IMR-90 (cell line): ENCODE data around the gene S1PR2. TPM values are rescaled to one million over a fixed set of nuclear protein-coding genes. Genes with fewer than 3 reads are reported as not detected.

ENCODE experiments used
- ATAC-seq: fragments of 200-7000 bp; cut with Tn5 transposase; 2 replicates; pipeline ENCODE4 v1.9.1; 2020; ENCODE audit warnings: low read depth, mild to moderate bottlenecking, moderate library complexity
- BruUV-seq: library from RNA; stranded (reverse); fragments of 400-500 nt; replicated peaks from 2 replicates; lab custom pipeline; 2021; lab: Mats Ljungman, UMichigan
- CTCF ChIA-PET: fragments of 300-600 bp; formaldehyde crosslinking; extraction: SDS; loops from one replicate; lab custom pipeline; 2021; ENCODE audit warnings: antibody characterized with exemption; lab: Yijun Ruan, JAX
- POLR2A ChIA-PET: fragments of 300-600 bp; sonication (Branson Sonifier 250); formaldehyde crosslinking; loops from one replicate; lab custom pipeline; 2022; ENCODE audit warnings: antibody characterized with exemption; ENCODE audit not compliant: unreplicated experiment; lab: Charles Lee
- DNase-seq: peaks from one replicate; pipeline ENCODE4 v3.0.0; 2013
- H2AFZ ChIP-seq: replicated peaks from 2 replicates; pipeline ENCODE3; 2013; ENCODE audit warnings: low read length, mild to moderate bottlenecking; ENCODE audit not compliant: poor library complexity
- H2AK5ac ChIP-seq: 2 replicates; pipeline ENCODE4 v1.6.1; 2013; ENCODE audit warnings: low read depth, low read length, inconsistent platforms
- H2AK9ac ChIP-seq: replicated peaks from 2 replicates; pipeline ENCODE3; 2013; ENCODE audit warnings: mild to moderate bottlenecking, low read depth, low read length, moderate library complexity; ENCODE audit not compliant: poor library complexity
- H2BK120ac ChIP-seq: 2 replicates; pipeline ENCODE4 v1.6.1; 2013; ENCODE audit warnings: low read depth, low read length, inconsistent platforms
- H2BK15ac ChIP-seq: 3 replicates; pipeline ENCODE4 v1.6.1; 2013; ENCODE audit warnings: low read depth, low read length, inconsistent platforms
- H2BK20ac ChIP-seq: 2 replicates; pipeline ENCODE4 v1.6.1; 2013; ENCODE audit warnings: low read depth, mild to moderate bottlenecking, inconsistent platforms, low read length, moderate library complexity
- H2BK5ac ChIP-seq: 2 replicates; pipeline ENCODE4 v1.6.1; 2013; ENCODE audit warnings: mild to moderate bottlenecking, low read depth, low read length, inconsistent platforms; ENCODE audit not compliant: poor library complexity, severe bottlenecking
- H3K14ac ChIP-seq: replicated peaks from 2 replicates; pipeline ENCODE4 v1.6.1; 2013; ENCODE audit warnings: low read depth, low read length, inconsistent platforms
- H3K18ac ChIP-seq: 2 replicates; pipeline ENCODE4 v1.6.1; 2013; ENCODE audit warnings: low read depth, low read length, control low read depth
- H3K23ac ChIP-seq: 2 replicates; pipeline ENCODE4 v1.6.1; 2013; ENCODE audit warnings: low read depth, low read length, inconsistent platforms
- H3K27ac ChIP-seq: 2 replicates; pipeline ENCODE4 v1.5.1; 2013; ENCODE audit warnings: mild to moderate bottlenecking, control low read depth, low read length; ENCODE audit not compliant: insufficient read depth
- H3K27me3 ChIP-seq: 2 replicates; pipeline ENCODE4 v1.6.1; 2013; ENCODE audit warnings: low read length; ENCODE audit not compliant: control insufficient read depth, insufficient read depth
- H3K36me3 ChIP-seq: 2 replicates; pipeline ENCODE4 v1.6.1; 2013; ENCODE audit warnings: low read length, mixed read lengths; ENCODE audit not compliant: control insufficient read depth, insufficient read depth
- H3K4ac ChIP-seq: 2 replicates; pipeline ENCODE4 v1.6.1; 2013; ENCODE audit warnings: low read depth, low read length, inconsistent platforms
- H3K4me1 ChIP-seq: 2 replicates; pipeline ENCODE4 v1.6.1; 2013; ENCODE audit warnings: low read length, mixed read lengths; ENCODE audit not compliant: control insufficient read depth, insufficient read depth
- H3K4me2 ChIP-seq: 2 replicates; pipeline ENCODE4 v1.6.1; 2013; ENCODE audit warnings: low read depth, mild to moderate bottlenecking, control low read depth, low read length, moderate library complexity
- H3K4me3 ChIP-seq: 2 replicates; pipeline ENCODE4 v1.5.1; 2013; ENCODE audit warnings: low read depth, mild to moderate bottlenecking, control low read depth, low read length, moderate library complexity; ENCODE audit not compliant: insufficient read depth
- H3K56ac ChIP-seq: 2 replicates; pipeline ENCODE4 v1.6.1; 2013; ENCODE audit warnings: low read length, inconsistent platforms; ENCODE audit not compliant: insufficient read depth; ENCODE audit errors: extremely low read depth
- H3K79me1 ChIP-seq, 2 experiments: 2 replicates each; pipeline ENCODE4 v1.6.1; 2013; ENCODE audit warnings: low read length in 2 of 2, inconsistent platforms in 1 of 2, low read depth in 1 of 2
- H3K9ac ChIP-seq: 2 replicates; pipeline ENCODE4 v1.6.1; 2013; ENCODE audit warnings: low read depth, low read length, control low read depth
- H3K9me1 ChIP-seq: 2 replicates; pipeline ENCODE4 v1.6.1; 2013; ENCODE audit warnings: low read length, inconsistent platforms; ENCODE audit not compliant: insufficient read depth
- H3K9me3 ChIP-seq: 2 replicates; pipeline ENCODE4 v1.6.1; 2013; ENCODE audit warnings: low read length; ENCODE audit not compliant: control insufficient read depth, insufficient read depth
- H4K20me1 ChIP-seq: 2 replicates; pipeline ENCODE4 v1.6.1; 2013; ENCODE audit warnings: low read length, inconsistent platforms; ENCODE audit not compliant: insufficient read depth
- H4K5ac ChIP-seq: 2 replicates; pipeline ENCODE4 v1.6.1; 2013; ENCODE audit warnings: mild to moderate bottlenecking, low read depth, low read length, control low read depth
- H4K8ac ChIP-seq, 2 experiments: 2 replicates each; pipeline ENCODE4 v1.6.1; 2013; ENCODE audit warnings: low read depth in 2 of 2, low read length in 2 of 2, control low read depth in 1 of 2, inconsistent platforms in 1 of 2
- H4K91ac ChIP-seq: 2 replicates; pipeline ENCODE4 v1.6.1; 2013; ENCODE audit warnings: low read depth, low read length, inconsistent platforms; ENCODE audit not compliant: insufficient read depth
- BHLHE40 ChIP-seq: fragments of 150-350 bp; IDR thresholded peaks from 2 replicates; pipeline ENCODE4 v1.6.1; 2016; ENCODE audit warnings: mild to moderate bottlenecking, low read depth, low read length
- CHD1 ChIP-seq: IDR thresholded peaks from 2 replicates; pipeline ENCODE4 v1.6.1; 2012; ENCODE audit warnings: low read depth, low read length, improper control_type of control experiment
- CTCF ChIP-seq: conservative IDR thresholded peaks from 2 replicates; pipeline ENCODE4 v1.5.1; 2012; ENCODE audit warnings: mild to moderate bottlenecking, low read depth, low read length, improper control_type of control experiment
- ELK1 ChIP-seq: fragments of 150-350 bp; IDR thresholded peaks from 2 replicates; pipeline ENCODE4 v1.6.1; 2016; ENCODE audit warnings: low read depth, mild to moderate bottlenecking, low read length, moderate library complexity, borderline replicate concordance
- FOS ChIP-seq: fragments of 150-350 bp; IDR thresholded peaks from 2 replicates; pipeline ENCODE4 v1.6.1; 2016; ENCODE audit warnings: low read depth, low read length
- MAZ ChIP-seq: IDR thresholded peaks from 2 replicates; pipeline ENCODE4 v1.6.1; 2012; ENCODE audit warnings: low read depth, mild to moderate bottlenecking, low read length, improper control_type of control experiment, moderate library complexity, borderline replicate concordance
- MXI1 ChIP-seq: IDR thresholded peaks from 2 replicates; pipeline ENCODE4 v1.6.1; 2012; ENCODE audit warnings: low read depth, mild to moderate bottlenecking, low read length, moderate library complexity, borderline replicate concordance
- NFE2L2 ChIP-seq: fragments of 150-350 bp; IDR thresholded peaks from 2 replicates; pipeline ENCODE4 v1.6.1; 2016; ENCODE audit warnings: low read depth, mild to moderate bottlenecking, low read length
- POLR2A ChIP-seq: IDR thresholded peaks from 2 replicates; pipeline ENCODE4 v1.6.1; 2012; ENCODE audit warnings: mild to moderate bottlenecking, low read depth, low read length
- RAD21 ChIP-seq: IDR thresholded peaks from 2 replicates; pipeline ENCODE4 v1.6.1; 2012; ENCODE audit warnings: low read length, improper control_type of control experiment
- RCOR1 ChIP-seq: IDR thresholded peaks from 2 replicates; pipeline ENCODE4 v1.6.1; 2012; ENCODE audit warnings: mild to moderate bottlenecking, low read length, improper control_type of control experiment; ENCODE audit not compliant: insufficient replicate concordance
- RFX5 ChIP-seq: IDR thresholded peaks from 2 replicates; pipeline ENCODE4 v1.8.0; 2012; ENCODE audit warnings: low read depth, mild to moderate bottlenecking, low read length, moderate library complexity
- SMC3 ChIP-seq: fragments of 150-350 bp; IDR thresholded peaks from 2 replicates; pipeline ENCODE4 v1.6.1; 2016; ENCODE audit warnings: low read depth, mild to moderate bottlenecking, antibody characterized with exemption, low read length, moderate library complexity
- USF2 ChIP-seq: fragments of 150-350 bp; IDR thresholded peaks from 2 replicates; pipeline ENCODE4 v1.6.1; 2017; ENCODE audit warnings: mild to moderate bottlenecking, antibody characterized with exemption, low read length, low read depth
- WGBS, 2 experiments: methylation state at CpG; one replicate each; pipeline versions ENCODE4 v1.1.5 to v1.1.7; 2013; ENCODE audit warnings: missing lambda C conversion rate in 2 of 2; ENCODE audit not compliant: insufficient read length in 1 of 2; ENCODE audit errors: extremely low coverage in 2 of 2; 5-methylcytosine and 5-hydroxymethylcytosine counted together
- dilution Hi-C: fragments of 300-500 bp; cut with HindIII; formaldehyde crosslinking; loops from one replicate; pipeline ENCODE4 v1.14.3; 2018; ENCODE audit warnings: low sequenced_read_pairs; ENCODE audit not compliant: unreplicated experiment
- in situ Hi-C: fragments of 300-500 bp; cut with MboI; formaldehyde crosslinking; loops from 3 replicates; pipeline ENCODE4 v1.14.3; 2019; ENCODE audit warnings: low sequenced_read_pairs, inconsistent platforms, mixed read lengths
- intact Hi-C: fragments of 100-400 bp; cut with micrococcal nuclease; formaldehyde crosslinking; loops from 2 replicates; pipeline ENCODE4 v1.10.0; 2022
- polyA plus RNA-seq, 3 experiments: library from polyadenylated mRNA; depleted of rRNA; stranded (reverse); fragments of >200 nt; gene quantifications; 2 replicates each; pipeline ENCODE4 v1.2.3, GENCODE V29; 2012; ENCODE audit warnings: low replicate concordance in 1 of 3
- total RNA-seq: library from RNA; depleted of rRNA; stranded (reverse); fragments of >200 nt; gene quantifications from 2 replicates; pipeline ENCODE4 v1.2.3, GENCODE V29; 2012

The S1PR2 gene
- total and polyA plus RNA-seq, 2 of the 4 experiments (the other 2 are of a cell fraction), result 14.0 to 15.0 TPM

- H3K18ac ChIP-seq, result no peak overlapping the region
- TF ChIP-seq NFE2L2 (no peak), FOS (no peak), BHLHE40 (no peak), SMC3 (no peak), USF2 (no peak), RFX5 (no peak), RCOR1 (no peak), POLR2A (no peak), CTCF (no peak), MAZ (no peak), CHD1 (no peak), MXI1 (no peak), ELK1 (no peak), RAD21 (no peak)
- H2BK20ac ChIP-seq, result no peak overlapping the region
- no peaks in the 10 kb centered on the region for H3K4me1 ChIP-seq
- H4K8ac ChIP-seq, result no peak overlapping the region
- H3K14ac ChIP-seq, result no peak overlapping the region
- no peaks in the 10 kb centered on the region for H4K20me1 ChIP-seq
- no peak overlapping the region for H3K4me2 ChIP-seq
- peaks cover 3 to 4% of the 10 kb centered on the region in 2 experiments; a peak in 2 of 4 replicates for H3K79me1 ChIP-seq
- peaks cover 30% of the 10 kb centered on the region for H3K36me3 ChIP-seq
- H3K9ac ChIP-seq, result no peak overlapping the region
- H3K27ac ChIP-seq, result no peak overlapping the region
- 100% methylated on average over 1 of the region's 8 CpGs; no CpG with 5 or more reads in 1 of the 2 experiments for WGBS, 2 experiments
- no peak overlapping the region for H3K4ac ChIP-seq
- no peak for ATAC-seq
- ChIA-PET POLR2A (no interaction called here), CTCF (interaction anchor here (0.6 to 2.5 kb wide), 4 partner anchors 10 to 329 kb away, joined by 4 to 9 read pairs (median 6); no protein-coding TSS in a partner anchor)
- no peaks in the 10 kb centered on the region for H3K9me1 ChIP-seq
- H4K91ac ChIP-seq, result no peak overlapping the region
- no TSS peak for BruUV-seq
- H3K9me3 ChIP-seq, result no peaks in the 10 kb centered on the region
- no peak overlapping the region for H2AK5ac ChIP-seq
- H2BK15ac ChIP-seq, result no peak overlapping the region
- in situ Hi-C loops (loop anchor here (5.0 kb wide), 1 partner anchor 127 kb away; no protein-coding TSS in a partner anchor), intact Hi-C loops (no loop called here), dilution Hi-C loops (no loop called here)
- peak overlapping the region; percentile 70 for H2AK9ac ChIP-seq
- no peaks in the 10 kb centered on the region for H3K27me3 ChIP-seq
- no peak for DNase-seq
- no peak overlapping the region for H3K23ac ChIP-seq
- no peak overlapping the region for H2BK120ac ChIP-seq
- H3K56ac ChIP-seq, result no peak overlapping the region
- H4K5ac ChIP-seq, result no peak overlapping the region
- H2BK5ac ChIP-seq, result no peak overlapping the region
- H3K4me3 ChIP-seq, result no peak overlapping the region
- H2AFZ ChIP-seq, result no peak overlapping the region
These were observed 29.0 kb upstream of the S1PR2 start for GRCh38 chr19:10260141-10260584.
